DND-41 (cell line): Measurements from ENCODE around the gene PWWP2B.

Experiments used
- ATAC-seq: fragments of 200-7000 bp; cut with Tn5 transposase; 3 replicates; pipeline ENCODE4 v1.9.1; 2021; ENCODE audit warnings: low read depth; ENCODE audit not compliant: insufficient read depth
- DNase-seq: peaks from one replicate; pipeline ENCODE4 v3.0.0-alpha.2; 2020
- H2AFZ ChIP-seq: 2 replicates; pipeline ENCODE4 v1.6.0; 2012; ENCODE audit warnings: low read depth, low read length
- H3K27ac ChIP-seq: 2 replicates; pipeline ENCODE4 v1.5.1; 2012; ENCODE audit warnings: low read length, inconsistent platforms
- H3K27me3 ChIP-seq: fragments of 200-600 bp; sonication (generic); 2 replicates; pipeline ENCODE4 v1.6.0; 2012; ENCODE audit warnings: low read length, mild to moderate bottlenecking, inconsistent platforms; ENCODE audit not compliant: insufficient read depth, poor library complexity
- H3K36me3 ChIP-seq: 2 replicates; pipeline ENCODE4 v1.5.1; 2012; ENCODE audit warnings: low read length, inconsistent platforms; ENCODE audit not compliant: insufficient read depth
- H3K4me1 ChIP-seq: 2 replicates; pipeline ENCODE4 v1.5.1; 2012; ENCODE audit warnings: mild to moderate bottlenecking, low read length; ENCODE audit not compliant: insufficient read depth
- H3K4me2 ChIP-seq: 2 replicates; pipeline ENCODE4 v1.6.0; 2012; ENCODE audit warnings: mild to moderate bottlenecking, moderate library complexity, low read length, inconsistent platforms; ENCODE audit not compliant: insufficient read depth
- H3K4me3 ChIP-seq, 2 experiments: fragments of 200-600 bp in 1 of 2; shearing (Covaris generic) in 1 of 2; 2 replicates each; pipeline ENCODE4 v1.5.1; 2012 to 2016; ENCODE audit warnings: inconsistent platforms in 2 of 2, low read length in 2 of 2, mild to moderate bottlenecking in 2 of 2, low read depth in 1 of 2, moderate library complexity in 1 of 2
- H3K79me2 ChIP-seq: 2 replicates; pipeline ENCODE4 v1.6.0; 2012; ENCODE audit warnings: low read length, inconsistent platforms; ENCODE audit not compliant: insufficient read depth
- H3K9ac ChIP-seq: 2 replicates; pipeline ENCODE4 v1.6.0; 2012; ENCODE audit warnings: low read depth, mild to moderate bottlenecking, inconsistent platforms, low read length, moderate library complexity
- H3K9me3 ChIP-seq: 2 replicates; pipeline ENCODE4 v1.5.1; 2012; ENCODE audit warnings: low read length, moderate library complexity, mild to moderate bottlenecking, inconsistent platforms; ENCODE audit not compliant: insufficient read depth, severe bottlenecking
- H4K20me1 ChIP-seq: 2 replicates; pipeline ENCODE4 v1.6.0; 2012; ENCODE audit warnings: low read length; ENCODE audit not compliant: insufficient read depth
- CTCF ChIP-seq: IDR thresholded peaks from 2 replicates; pipeline ENCODE4 v1.5.1; 2012; ENCODE audit warnings: borderline replicate concordance, low read length, moderate library complexity, mild to moderate bottlenecking; ENCODE audit not compliant: poor library complexity, severe bottlenecking; ENCODE audit errors: extremely low read depth
- EZH2 ChIP-seq: IDR thresholded peaks from 3 replicates; pipeline ENCODE4 v1.6.1; 2012; ENCODE audit warnings: borderline replicate concordance, low read depth, mild to moderate bottlenecking, moderate library complexity, low read length, inconsistent platforms; ENCODE audit not compliant: severe bottlenecking

The PWWP2B gene

GRCh38 chr10:132366006-132366405 is 31.0 kb upstream of the PWWP2B start:
- no peak for TF ChIP-seq EZH2
- TF ChIP-seq CTCF: no peak
- no peaks in the 10 kb centered on the region for H4K20me1 ChIP-seq
- no peaks in the 10 kb centered on the region for H3K79me2 ChIP-seq
- H3K4me2 ChIP-seq: no peak overlapping the region
- H3K4me3 ChIP-seq: no peak overlapping the region
- DNase-seq (no peak), ATAC-seq (no peak)
- no peaks in the 10 kb centered on the region for H3K27me3 ChIP-seq
- H3K9me3 ChIP-seq: no peaks in the 10 kb centered on the region
- no peak overlapping the region for H2AFZ ChIP-seq
- H3K9ac ChIP-seq: no peak overlapping the region
- H3K4me1 ChIP-seq: no peaks in the 10 kb centered on the region
- no peak overlapping the region for H3K27ac ChIP-seq
- peaks cover 3% of the 10 kb centered on the region; the same call in 1 of the 2 replicates for H3K36me3 ChIP-seq

GRCh38 chr10:132366499-132366898 is 30.5 kb upstream of the PWWP2B start:
- ATAC-seq: no peak
- DNase-seq: no peak
- Histone ChIP-seq H3K4me1 (no peaks in the 10 kb centered on the region; the same call in 1 of the 2 replicates), H3K4me2 (no peak overlapping the region), H3K27ac (no peak overlapping the region), H3K9ac (no peak overlapping the region), H3K36me3 (peaks cover 3% of the 10 kb centered on the region; the same call in 1 of the 2 replicates), H3K27me3 (no peaks in the 10 kb centered on the region), H3K9me3 (no peaks in the 10 kb centered on the region), H4K20me1 (no peaks in the 10 kb centered on the region), H3K79me2 (no peaks in the 10 kb centered on the region), H3K4me3 (no peak overlapping the region), H2AFZ (no peak overlapping the region)
- TF ChIP-seq EZH2: no peak
- no peak for TF ChIP-seq CTCF

GRCh38 chr10:132368391-132368790 is 28.6 kb upstream of the PWWP2B start:
- Histone ChIP-seq H2AFZ (no peak overlapping the region), H3K9me3 (no peaks in the 10 kb centered on the region), H3K27ac (no peak overlapping the region), H4K20me1 (no peaks in the 10 kb centered on the region), H3K36me3 (peaks cover 3% of the 10 kb centered on the region; the same call in 1 of the 2 replicates), H3K4me3 (no peak overlapping the region), H3K79me2 (no peaks in the 10 kb centered on the region), H3K9ac (no peak overlapping the region), H3K4me1 (no peaks in the 10 kb centered on the region; the same call in 1 of the 2 replicates), H3K4me2 (no peak overlapping the region), H3K27me3 (no peaks in the 10 kb centered on the region)
- DNase-seq: no peak
- ATAC-seq: no peak
- TF ChIP-seq CTCF (no peak), EZH2 (no peak)
